Measurements from ENCODE around the gene MAD2L1BP.

DNA sequence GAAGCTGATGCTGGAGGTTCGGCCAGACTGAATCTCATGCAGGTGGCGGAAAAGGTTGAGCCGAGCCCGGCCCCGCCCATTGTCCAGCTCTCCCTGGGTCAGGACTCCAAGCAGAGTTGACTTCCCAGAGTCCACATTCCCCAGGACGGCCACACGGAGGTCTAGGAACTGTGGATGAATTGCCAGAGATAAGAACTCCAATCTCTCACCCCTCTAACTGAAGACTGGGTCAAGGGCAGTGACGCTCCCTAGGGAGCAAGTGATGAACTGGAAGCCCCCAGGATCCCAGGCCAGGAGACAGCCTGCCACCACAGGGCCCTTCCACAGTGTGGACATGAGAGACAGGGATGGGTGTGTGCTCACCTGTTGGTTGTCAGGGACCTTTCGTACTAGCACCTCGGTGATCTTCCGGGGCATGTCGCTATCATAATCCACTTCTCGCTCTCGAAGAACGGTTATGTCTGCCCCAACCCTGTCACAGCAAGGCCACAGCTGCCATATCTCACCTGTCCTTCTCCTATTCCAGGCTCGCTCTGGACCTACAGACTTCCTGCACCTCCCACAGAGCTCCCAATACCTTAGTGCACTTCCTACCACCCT lies 10.1 kb upstream of the MAD2L1BP start:
- TF ChIP-seq, protein P1, sequence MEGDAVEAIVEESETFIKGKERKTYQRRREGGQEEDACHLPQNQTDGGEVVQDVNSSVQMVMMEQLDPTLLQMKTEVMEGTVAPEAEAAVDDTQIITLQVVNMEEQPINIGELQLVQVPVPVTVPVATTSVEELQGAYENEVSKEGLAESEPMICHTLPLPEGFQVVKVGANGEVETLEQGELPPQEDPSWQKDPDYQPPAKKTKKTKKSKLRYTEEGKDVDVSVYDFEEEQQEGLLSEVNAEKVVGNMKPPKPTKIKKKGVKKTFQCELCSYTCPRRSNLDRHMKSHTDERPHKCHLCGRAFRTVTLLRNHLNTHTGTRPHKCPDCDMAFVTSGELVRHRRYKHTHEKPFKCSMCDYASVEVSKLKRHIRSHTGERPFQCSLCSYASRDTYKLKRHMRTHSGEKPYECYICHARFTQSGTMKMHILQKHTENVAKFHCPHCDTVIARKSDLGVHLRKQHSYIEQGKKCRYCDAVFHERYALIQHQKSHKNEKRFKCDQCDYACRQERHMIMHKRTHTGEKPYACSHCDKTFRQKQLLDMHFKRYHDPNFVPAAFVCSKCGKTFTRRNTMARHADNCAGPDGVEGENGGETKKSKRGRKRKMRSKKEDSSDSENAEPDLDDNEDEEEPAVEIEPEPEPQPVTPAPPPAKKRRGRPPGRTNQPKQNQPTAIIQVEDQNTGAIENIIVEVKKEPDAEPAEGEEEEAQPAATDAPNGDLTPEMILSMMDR (conservative IDR thresholded peaks at IDR 0.05; ENCODE audit: low read length) = no peak
- TF ChIP-seq EZH2phosphoT487 (IDR thresholded peaks at IDR 0.05; ENCODE audit: borderline replicate concordance, low read depth, low read length) = no peak

All from OCI-LY7 (cell line).